Measurements from ENCODE around the gene MSMB. TPM values are rescaled to one million over a fixed set of nuclear protein-coding genes. Genes with fewer than 3 reads are reported as not detected.
"Not testable (repeated sequence)": the region's sequence is repeated elsewhere in the genome, so short reads cannot be mapped to it uniquely, and the experiment has no call there.

MSMB gene
- total RNA-seq, 4 donors from 2014 or later: 4.5 to 104 (median 86.9) TPM; not detected in 1

DNA sequence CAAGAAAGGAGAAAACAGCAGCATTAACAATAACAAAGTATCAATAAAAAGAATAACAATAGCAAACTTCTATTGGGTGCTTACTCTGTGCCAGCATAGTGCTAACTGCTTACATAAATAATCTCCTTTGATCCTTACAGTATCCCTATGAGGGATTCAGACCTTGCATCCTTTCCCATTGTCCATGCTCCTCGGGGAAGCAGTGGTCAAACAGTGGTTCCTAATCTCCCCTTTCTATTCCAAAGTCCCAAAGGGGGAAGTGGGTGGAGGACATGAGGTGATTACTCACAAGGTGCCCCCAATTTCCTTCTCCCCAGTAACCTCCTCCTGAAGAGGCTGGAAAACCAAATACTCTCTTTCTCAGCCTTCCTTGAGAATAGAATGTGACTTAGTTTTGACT, 22.0 kb upstream of the MSMB start:
- Histone ChIP-seq H3K27me3 (no peaks in the 10 kb centered on the region), H3K27ac (no peak overlapping the region), H3K4me3 (no peak overlapping the region), H3K36me3 (no peaks in the 10 kb centered on the region), H3K9me3 (no peaks in the 10 kb centered on the region), H3K4me1 (no peaks in the 10 kb centered on the region)
- TF ChIP-seq POLR2AphosphoS5 (IDR thresholded peaks at IDR 0.05) (no peak), EP300 (IDR thresholded peaks at IDR 0.05) (no peak), POLR2A (IDR thresholded peaks at IDR 0.05) (no peak)
- TF ChIP-seq, protein P1, sequence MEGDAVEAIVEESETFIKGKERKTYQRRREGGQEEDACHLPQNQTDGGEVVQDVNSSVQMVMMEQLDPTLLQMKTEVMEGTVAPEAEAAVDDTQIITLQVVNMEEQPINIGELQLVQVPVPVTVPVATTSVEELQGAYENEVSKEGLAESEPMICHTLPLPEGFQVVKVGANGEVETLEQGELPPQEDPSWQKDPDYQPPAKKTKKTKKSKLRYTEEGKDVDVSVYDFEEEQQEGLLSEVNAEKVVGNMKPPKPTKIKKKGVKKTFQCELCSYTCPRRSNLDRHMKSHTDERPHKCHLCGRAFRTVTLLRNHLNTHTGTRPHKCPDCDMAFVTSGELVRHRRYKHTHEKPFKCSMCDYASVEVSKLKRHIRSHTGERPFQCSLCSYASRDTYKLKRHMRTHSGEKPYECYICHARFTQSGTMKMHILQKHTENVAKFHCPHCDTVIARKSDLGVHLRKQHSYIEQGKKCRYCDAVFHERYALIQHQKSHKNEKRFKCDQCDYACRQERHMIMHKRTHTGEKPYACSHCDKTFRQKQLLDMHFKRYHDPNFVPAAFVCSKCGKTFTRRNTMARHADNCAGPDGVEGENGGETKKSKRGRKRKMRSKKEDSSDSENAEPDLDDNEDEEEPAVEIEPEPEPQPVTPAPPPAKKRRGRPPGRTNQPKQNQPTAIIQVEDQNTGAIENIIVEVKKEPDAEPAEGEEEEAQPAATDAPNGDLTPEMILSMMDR (IDR thresholded peaks at IDR 0.05): no peak
- no peak for DNase-seq (ENCODE audit: low spot score in 2 of 2)
- whole genome bisulfite sequencing: 83% methylated on average over 1 of the region's 1 CpG

DNA sequence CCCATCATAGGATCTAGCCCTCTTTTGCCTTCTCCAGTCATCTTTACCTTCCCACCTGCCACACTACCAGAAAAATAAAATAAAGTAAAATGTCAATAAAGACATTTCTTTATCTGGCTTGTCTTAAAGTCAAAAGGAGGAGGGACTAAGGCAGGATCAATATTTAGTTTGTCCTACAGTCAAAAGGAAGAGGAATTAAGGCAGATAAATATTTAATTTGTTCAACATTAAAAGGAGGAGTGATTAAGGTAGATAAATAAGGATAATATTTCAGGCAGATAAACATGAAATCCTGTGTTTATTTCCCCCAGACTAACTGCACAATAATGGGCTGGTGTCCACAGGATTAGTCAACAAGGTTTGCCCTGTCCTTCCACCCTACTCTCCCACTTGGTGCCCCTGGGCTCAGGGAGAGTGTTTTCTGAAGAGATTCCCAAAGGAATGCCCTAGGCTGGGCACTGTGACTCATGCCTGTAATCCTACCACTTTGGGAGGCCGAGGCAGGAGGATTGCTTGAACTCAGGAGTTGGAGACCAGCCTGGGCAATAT, 18.3 kb upstream of the MSMB start:
- DNase-seq (ENCODE audit: low spot score in 2 of 2): no peak
- H3K4me1 ChIP-seq: no peaks in the 10 kb centered on the region
- no peaks in the 10 kb centered on the region for H3K9me3 ChIP-seq
- no peak overlapping the region for H3K4me3 ChIP-seq
- H3K27ac ChIP-seq: no peak overlapping the region
- H3K27me3 ChIP-seq: no peaks in the 10 kb centered on the region
- no peaks in the 10 kb centered on the region for H3K36me3 ChIP-seq
- no peak for TF ChIP-seq EP300 (IDR thresholded peaks at IDR 0.05)
- no peak for TF ChIP-seq POLR2AphosphoS5 (IDR thresholded peaks at IDR 0.05)
- no peak for TF ChIP-seq POLR2A (IDR thresholded peaks at IDR 0.05)
- TF ChIP-seq, protein P1 (IDR thresholded peaks at IDR 0.05): no peak
- WGBS: 79% methylated on average over 1 of the region's 1 CpG

DNA sequence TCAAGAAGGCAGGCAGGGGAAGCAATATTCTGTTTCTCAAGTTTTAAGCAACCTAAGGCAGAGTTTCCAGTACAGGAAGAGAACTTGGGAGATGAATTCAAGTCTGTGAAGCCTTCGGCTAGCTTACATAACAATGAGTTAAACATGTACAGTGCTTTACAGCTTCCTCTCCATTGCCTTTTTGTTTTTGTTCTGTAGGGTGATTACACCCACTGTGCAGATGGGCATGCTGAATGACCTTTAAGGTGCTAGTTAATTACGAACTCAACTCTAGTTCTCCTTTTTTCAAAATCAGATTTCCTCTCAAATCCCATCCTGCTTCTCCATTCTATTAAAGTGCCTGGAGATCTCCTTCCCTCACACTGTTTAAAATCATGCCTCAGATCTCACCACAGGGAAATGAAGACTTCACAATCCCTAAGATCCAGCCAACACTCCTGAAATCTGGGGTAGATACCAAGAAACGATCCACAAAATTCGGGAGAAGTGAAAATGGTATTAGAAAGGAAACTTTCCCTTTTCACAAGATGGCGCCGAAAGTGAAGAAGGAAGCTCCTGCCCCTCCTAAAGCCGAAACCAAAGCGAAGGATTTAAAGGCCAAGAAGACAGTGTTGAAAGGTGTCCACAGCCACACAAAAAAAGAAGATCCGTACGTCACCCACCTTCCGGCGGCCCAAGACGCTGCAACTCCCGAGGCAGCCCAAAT, 16.8 kb upstream of the MSMB start:
- H3K27me3 ChIP-seq: no peaks in the 10 kb centered on the region
- H3K9me3 ChIP-seq: no peaks in the 10 kb centered on the region
- no peak overlapping the region for H3K4me3 ChIP-seq
- H3K27ac ChIP-seq: no peak overlapping the region
- WGBS: 77% methylated on average over 14 of the region's 14 CpGs
- no peak for DNase-seq (ENCODE audit: low spot score in 2 of 2)
- TF ChIP-seq POLR2A (IDR thresholded peaks at IDR 0.05): no peak
- TF ChIP-seq, protein P1 (IDR thresholded peaks at IDR 0.05): no peak
- no peak for TF ChIP-seq POLR2AphosphoS5 (IDR thresholded peaks at IDR 0.05)
- TF ChIP-seq EP300 (IDR thresholded peaks at IDR 0.05): no peak
- H3K36me3 ChIP-seq: no peaks in the 10 kb centered on the region
- no peaks in the 10 kb centered on the region for H3K4me1 ChIP-seq

- Histone ChIP-seq H3K36me3 (no peaks in the 10 kb centered on the region), H3K27me3 (no peaks in the 10 kb centered on the region), H3K9me3 (no peaks in the 10 kb centered on the region), H3K27ac (no peak overlapping the region), H3K4me1 (no peaks in the 10 kb centered on the region), H3K4me3 (no peak overlapping the region)
- 73% methylated on average over 3 of the region's 3 CpGs for whole genome bisulfite sequencing
- TF ChIP-seq POLR2A (IDR thresholded peaks at IDR 0.05): no peak
- no peak for DNase-seq (ENCODE audit: low spot score in 2 of 2)
Measured at GRCh38 chr10:46060706-46061105, 14.6 kb upstream of the MSMB start.

DNA sequence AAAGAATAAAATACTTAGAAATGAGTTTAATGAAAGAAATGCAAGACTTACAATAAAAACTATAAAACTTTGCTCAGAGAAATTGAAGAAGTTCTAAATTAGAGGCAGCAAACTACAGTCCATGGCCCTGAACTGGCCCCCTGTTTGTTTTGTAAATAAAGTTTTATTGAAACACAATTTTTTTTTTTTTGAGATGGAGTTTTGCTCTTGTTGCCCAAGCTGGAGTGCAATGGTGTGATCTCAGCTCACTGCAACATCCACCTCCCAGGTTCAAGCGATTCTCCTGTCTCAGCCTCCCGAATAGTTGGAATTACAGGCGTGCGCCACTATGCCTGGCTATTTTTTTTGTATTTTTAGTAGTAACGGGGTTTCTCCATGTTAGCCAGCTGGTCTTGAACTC, 11.9 kb upstream of the MSMB start:
- DNase-seq (ENCODE audit: low spot score in 2 of 2); H3K36me3 ChIP-seq; H3K4me1 ChIP-seq; H3K27me3 ChIP-seq; H3K27ac ChIP-seq; H3K4me3 ChIP-seq; H3K9me3 ChIP-seq: not testable (repeated sequence)
- 99% methylated on average over 5 of the region's 5 CpGs for WGBS

DNA sequence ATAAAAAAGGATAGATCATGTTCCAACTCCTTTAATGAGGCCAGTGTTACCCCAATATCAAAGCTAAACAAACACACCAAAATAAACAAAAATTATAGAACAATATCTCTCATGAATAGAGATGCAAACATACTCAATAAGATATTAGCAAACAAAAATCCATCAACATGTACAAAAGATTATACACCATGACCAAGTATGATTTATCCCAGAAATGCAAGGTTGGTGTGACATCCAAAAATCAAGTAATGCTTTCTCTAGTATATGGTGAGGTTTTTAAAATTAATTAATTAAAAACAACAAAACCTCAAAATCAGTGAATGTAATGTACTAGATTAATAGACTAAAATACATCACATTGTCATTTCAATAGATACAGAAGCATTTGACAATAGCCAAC, 11.0 kb upstream of the MSMB start:
- Histone ChIP-seq H3K36me3 (no peaks in the 10 kb centered on the region), H3K27ac (no peak overlapping the region)

More for the DNA sequence above, 11.0 kb upstream of the MSMB start:
- no peak for DNase-seq (ENCODE audit: low spot score in 2 of 2)
- Histone ChIP-seq H3K27me3 (no peaks in the 10 kb centered on the region), H3K4me1 (peaks cover 6% of the 10 kb centered on the region), H3K9me3 (no peaks in the 10 kb centered on the region), H3K4me3 (no peak overlapping the region)
- TF ChIP-seq, protein P1 (IDR thresholded peaks at IDR 0.05): no peak
- TF ChIP-seq POLR2AphosphoS5 (IDR thresholded peaks at IDR 0.05) (no peak), POLR2A (IDR thresholded peaks at IDR 0.05) (no peak), EP300 (IDR thresholded peaks at IDR 0.05) (no peak)

Measured in suprapubic skin (tissue), 4 donors.